SJSA1 (cell line): Measurements from ENCODE around the gene PKLR. TPM values are rescaled to one million over a fixed set of nuclear protein-coding genes. Genes with fewer than 3 reads are reported as not detected.
"Not testable (repeated sequence)": the region's sequence is repeated elsewhere in the genome, so short reads cannot be mapped to it uniquely, and the experiment has no call there.

Source experiments
- DNase-seq, 2 experiments: peaks; one replicate each; pipeline ENCODE4 v3.0.0-alpha.2; 2015 to 2020; ENCODE audit warnings: low spot score in 2 of 2, low read depth in 1 of 2
- H3K27ac ChIP-seq: fragments of 250-450 bp; sonication (Bioruptor Pico); 2 replicates; pipeline ENCODE4 v1.5.1; 2020; ENCODE audit warnings: mild to moderate bottlenecking, moderate library complexity
- H3K27me3 ChIP-seq: fragments of 250-450 bp; sonication (Bioruptor Pico); replicated peaks from 2 replicates; pipeline ENCODE4 v1.5.1; 2020; ENCODE audit warnings: mild to moderate bottlenecking, moderate library complexity
- H3K36me3 ChIP-seq: fragments of 250-450 bp; sonication (Bioruptor Pico); 2 replicates; pipeline ENCODE4 v1.5.1; 2020; ENCODE audit warnings: mild to moderate bottlenecking
- H3K4me1 ChIP-seq: fragments of 250-450 bp; sonication (Bioruptor Pico); replicated peaks from 2 replicates; pipeline ENCODE4 v1.6.1; 2021; ENCODE audit warnings: mild to moderate bottlenecking
- H3K4me3 ChIP-seq: fragments of 250-450 bp; sonication (Bioruptor Pico); 2 replicates; pipeline ENCODE4 v1.5.1; 2020; ENCODE audit warnings: mild to moderate bottlenecking
- H3K9me3 ChIP-seq: fragments of 250-450 bp; sonication (Bioruptor Pico); replicated peaks from 2 replicates; pipeline ENCODE4 v1.5.1; 2020; ENCODE audit warnings: mild to moderate bottlenecking
- total RNA-seq: library from RNA; depleted of rRNA; stranded (reverse); fragments of >200 nt; shearing (Covaris generic); gene quantifications from 2 replicates; pipeline ENCODE4 v1.2.3, GENCODE V29; 2014

PKLR gene
- total RNA-seq, 1 experiment from 2014 or later, result not detected

DNA sequence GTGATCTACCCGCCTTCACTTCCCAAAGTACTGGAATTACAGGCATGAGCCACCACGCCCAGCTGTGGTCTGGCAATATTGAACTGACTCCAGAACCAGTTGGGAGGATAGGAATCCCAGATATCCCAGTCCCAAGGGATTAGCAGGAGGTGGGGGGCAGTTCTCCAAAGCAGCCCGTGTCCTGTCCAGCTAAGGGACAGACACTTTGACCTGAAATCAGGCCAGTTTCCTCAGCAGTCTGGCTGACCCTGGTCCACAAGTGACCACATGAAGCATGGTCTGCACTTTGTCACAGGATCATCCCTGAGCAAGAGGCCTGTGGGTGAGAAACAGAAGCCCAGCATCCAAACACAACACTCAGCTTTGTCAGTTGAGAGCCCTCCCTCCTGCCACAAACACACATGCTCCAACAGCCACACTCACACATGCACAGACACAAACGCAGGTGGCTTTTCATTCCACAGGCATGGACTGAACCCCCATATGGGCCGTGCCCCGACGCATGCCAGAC, 4.7 kb upstream of the PKLR start:
- peaks cover 16% of the 10 kb centered on the region for H3K36me3 ChIP-seq
- H3K27me3 ChIP-seq, result no peaks in the 10 kb centered on the region
- H3K9me3 ChIP-seq, result no peaks in the 10 kb centered on the region
- DNase-seq, result no peak
- peaks cover 9% of the 10 kb centered on the region for H3K4me1 ChIP-seq
- H3K4me3 ChIP-seq, result no peak overlapping the region
- no peak overlapping the region for H3K27ac ChIP-seq

DNA sequence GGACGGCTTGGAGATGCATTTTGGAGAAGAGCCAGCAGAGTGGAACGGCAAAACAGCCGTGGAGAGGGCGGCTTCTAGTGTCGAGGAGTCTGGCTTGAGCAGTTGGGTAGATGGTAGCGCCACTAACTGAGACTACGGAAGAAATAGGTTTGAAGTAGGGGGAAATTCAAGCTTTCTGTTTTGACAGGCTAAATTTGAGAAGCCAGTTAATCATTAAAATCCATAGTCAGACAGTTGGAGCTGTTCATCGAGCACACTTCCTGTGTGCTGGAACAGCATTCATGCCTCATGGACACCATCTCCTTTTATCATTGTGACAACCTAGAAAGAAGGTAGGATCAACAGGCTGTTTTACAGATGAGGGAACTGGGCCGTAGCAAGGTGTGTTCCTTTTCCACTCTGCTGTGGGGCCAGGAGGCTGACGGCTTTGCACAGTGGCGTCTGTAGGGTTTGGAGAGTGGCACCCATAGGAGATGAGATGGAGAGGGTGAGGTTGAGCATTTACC, 3.4 kb upstream of the PKLR start:
- peaks cover 3% of the 10 kb centered on the region for H3K4me1 ChIP-seq
- no peaks in the 10 kb centered on the region for H3K9me3 ChIP-seq
- no peaks in the 10 kb centered on the region for H3K27me3 ChIP-seq
- peaks cover 4% of the 10 kb centered on the region for H3K36me3 ChIP-seq
- no peak overlapping the region for H3K4me3 ChIP-seq
- DNase-seq, result no peak
- H3K27ac ChIP-seq, result no peak overlapping the region

DNA sequence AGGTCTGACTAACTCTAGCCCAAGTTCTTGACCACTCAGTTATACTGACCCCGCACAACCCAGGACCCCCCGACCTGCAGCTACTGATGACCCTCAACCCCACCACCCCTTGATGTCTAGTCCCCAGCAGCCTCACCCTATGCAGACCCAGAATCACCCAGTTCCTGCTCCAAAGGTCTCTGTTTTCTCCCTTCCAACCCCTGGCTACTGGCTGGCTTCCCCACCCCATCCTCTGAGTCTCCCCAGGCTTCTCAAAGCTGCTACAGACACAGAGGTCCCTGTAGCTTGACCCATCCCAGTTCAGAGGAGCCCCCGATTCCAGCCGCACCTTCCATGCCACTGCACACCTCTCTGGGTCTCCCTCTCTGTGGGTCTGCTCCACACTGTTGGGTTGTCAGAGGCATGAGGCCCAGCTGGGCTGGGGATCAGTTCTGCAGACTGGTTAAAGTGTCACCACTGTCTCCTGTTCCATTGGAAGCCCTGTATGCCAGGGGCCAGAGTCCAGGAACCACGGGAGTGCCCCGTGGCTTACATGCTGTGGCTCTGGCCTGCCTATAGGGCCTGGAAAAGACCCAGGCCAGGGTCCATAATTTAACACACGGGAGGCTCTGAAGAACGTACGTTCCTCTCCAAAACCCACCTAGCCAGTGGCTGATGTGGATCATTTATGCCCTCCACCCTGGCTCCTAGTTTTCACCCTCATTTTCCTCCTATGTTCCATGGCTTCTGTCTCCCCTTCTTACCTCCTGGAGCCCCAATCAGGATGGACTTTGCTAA, 497 bp downstream of the PKLR start:
- Histone ChIP-seq H3K4me3 (no peak overlapping the region), H3K36me3 (no peaks in the 10 kb centered on the region), H3K27ac (no peak overlapping the region), H3K4me1 (no peaks in the 10 kb centered on the region), H3K9me3 (no peaks in the 10 kb centered on the region), H3K27me3 (0 out of 2 replicates have a peak, but pooled peaks cover under 1% of the 10 kb centered on the region)
- DNase-seq, result no peak

DNA sequence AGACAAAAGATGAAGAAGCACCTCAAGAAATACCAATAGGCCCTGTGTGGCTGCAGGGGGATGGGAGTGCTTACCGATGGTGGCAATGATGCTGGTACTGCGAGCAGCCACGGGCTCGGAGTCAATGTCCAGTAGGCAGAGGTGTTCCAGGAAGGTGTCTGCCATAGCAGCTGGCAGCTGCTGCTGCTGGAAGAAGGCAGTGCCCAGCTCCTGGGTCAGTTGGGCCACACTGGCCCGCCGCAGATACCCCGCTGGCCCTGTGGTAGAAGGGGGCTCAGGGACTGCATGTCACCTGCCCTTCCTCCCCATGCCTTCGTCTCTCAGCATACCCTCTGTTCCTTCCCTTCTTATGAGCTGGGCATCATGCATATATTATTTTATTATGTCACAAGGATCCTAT, 1.2 kb downstream of the PKLR start:
- Histone ChIP-seq H3K9me3 (no peaks in the 10 kb centered on the region), H3K4me1 (no peaks in the 10 kb centered on the region), H3K27ac (no peak overlapping the region), H3K4me3 (no peak overlapping the region), H3K36me3 (no peaks in the 10 kb centered on the region), H3K27me3 (0 out of 2 replicates have a peak, but pooled peaks cover 7% of the 10 kb centered on the region)
- no peak for DNase-seq

DNA sequence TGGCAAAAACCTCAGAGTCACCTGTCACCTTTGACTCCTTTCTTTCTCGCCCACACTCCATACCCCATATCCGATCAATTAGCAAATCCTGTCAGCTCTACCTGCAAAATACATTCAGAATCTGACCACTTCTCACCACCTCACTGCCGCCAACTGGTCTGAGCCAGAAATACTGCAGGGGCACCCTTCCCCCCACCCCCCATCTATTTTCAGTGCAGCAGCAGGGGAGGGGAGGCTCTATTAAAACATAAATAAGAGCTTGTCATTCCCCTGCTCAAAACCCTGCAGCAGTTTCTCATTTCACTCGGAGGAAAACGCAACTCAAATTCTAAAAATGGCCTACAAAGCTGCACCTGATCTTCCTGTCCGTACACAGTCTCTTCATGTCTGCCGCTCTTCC, 3.9 kb downstream of the PKLR start:
- H3K27me3 ChIP-seq, result peaks cover 20% of the 10 kb centered on the region; the same call in 1 of the 2 replicates
- no peaks in the 10 kb centered on the region for H3K9me3 ChIP-seq
- no peak for DNase-seq
- H3K27ac ChIP-seq, result no peak overlapping the region
- H3K4me1 ChIP-seq, result no peaks in the 10 kb centered on the region
- no peaks in the 10 kb centered on the region for H3K36me3 ChIP-seq
- H3K4me3 ChIP-seq, result no peak overlapping the region

DNA sequence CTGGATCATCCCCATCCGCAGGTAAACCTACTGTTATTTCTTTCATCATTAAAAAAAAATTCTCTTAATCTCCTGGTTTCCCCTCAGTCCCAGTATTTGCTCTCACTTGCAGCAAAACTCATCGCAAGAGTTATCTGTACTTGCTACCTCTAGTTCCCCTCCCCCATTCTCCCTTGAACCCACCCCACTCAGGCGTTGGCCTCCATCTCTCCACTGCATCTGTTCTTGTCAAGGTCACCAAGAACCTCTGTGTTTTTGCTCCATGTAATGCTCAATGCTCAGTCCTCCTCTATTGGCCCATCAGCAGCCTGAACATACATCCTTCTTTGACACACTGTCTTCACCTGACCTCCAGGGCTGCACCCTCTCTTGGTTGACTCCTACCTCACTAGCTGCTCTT, 4.6 kb downstream of the PKLR start:
- Histone ChIP-seq H3K4me3 (no peak overlapping the region), H3K27me3 (peaks cover 20% of the 10 kb centered on the region; the same call in 1 of the 2 replicates), H3K27ac (no peak overlapping the region), H3K9me3 (no peaks in the 10 kb centered on the region), H3K36me3 (no peaks in the 10 kb centered on the region), H3K4me1 (no peaks in the 10 kb centered on the region)
- no peak for DNase-seq

DNA sequence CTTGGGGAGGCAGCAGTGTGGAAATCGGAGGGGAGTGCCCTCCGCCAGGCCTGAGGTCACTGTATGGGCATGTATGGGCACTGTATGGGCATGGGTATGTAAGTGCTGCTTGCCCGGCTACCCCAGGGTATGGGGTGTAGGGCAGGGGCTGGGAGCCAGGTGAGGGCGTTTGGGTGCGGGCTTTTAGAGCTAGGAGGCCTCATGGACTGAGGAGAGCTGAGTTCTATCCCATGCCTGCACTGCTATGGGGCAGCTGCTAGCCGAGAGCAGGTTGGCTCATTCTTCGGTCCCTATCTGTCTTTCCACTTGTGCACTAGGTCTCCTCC, 5.3 kb downstream of the PKLR start:
- Histone ChIP-seq H3K4me3 (no peak overlapping the region), H3K4me1 (no peaks in the 10 kb centered on the region), H3K36me3 (no peaks in the 10 kb centered on the region), H3K27me3 (peaks cover 20% of the 10 kb centered on the region; the same call in 1 of the 2 replicates), H3K27ac (no peak overlapping the region), H3K9me3 (no peaks in the 10 kb centered on the region)
- DNase-seq, result no peak

DNA sequence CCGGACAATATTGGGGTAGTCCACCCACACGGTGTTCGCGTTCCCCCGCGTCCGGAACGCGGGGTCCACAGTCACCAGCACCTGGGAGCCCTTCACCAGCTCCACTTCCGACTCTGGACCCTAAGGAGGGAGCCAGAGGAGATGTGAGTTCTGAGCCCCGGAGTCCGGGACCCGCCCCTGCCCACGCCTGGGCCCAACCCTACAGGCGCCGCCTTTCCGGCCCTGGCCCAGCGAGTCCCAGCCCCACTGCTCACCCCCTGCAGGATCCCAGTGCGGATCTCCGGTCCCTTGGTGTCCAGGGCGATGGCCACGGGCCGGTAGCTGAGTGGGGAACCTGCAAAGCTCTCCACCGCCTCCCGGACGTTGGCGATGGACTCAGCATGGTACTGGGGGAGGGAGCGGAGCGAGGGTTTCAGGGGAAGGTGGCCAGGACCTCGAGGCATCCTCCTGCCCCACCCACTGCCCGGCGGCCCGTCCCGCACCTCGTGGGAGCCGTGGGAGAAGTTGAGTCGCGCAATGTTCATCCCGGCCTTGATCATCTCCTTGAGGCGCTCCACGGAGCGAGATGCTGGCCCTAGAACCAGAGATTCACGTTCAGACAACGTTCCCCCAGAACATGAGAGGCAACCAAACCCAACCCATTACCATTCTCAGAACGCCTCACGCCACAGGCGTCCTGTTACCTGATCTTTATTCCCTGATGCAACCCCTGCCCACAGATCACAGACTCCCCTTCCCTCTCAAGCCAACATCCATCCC, 5.9 kb downstream of the PKLR start:
- Histone ChIP-seq H3K4me1 (no peaks in the 10 kb centered on the region), H3K9me3 (no peaks in the 10 kb centered on the region), H3K36me3 (no peaks in the 10 kb centered on the region), H3K27me3 (peaks cover 20% of the 10 kb centered on the region; the same call in 1 of the 2 replicates), H3K4me3 (no peak overlapping the region), H3K27ac (no peak overlapping the region)
- no peak for DNase-seq

DNA sequence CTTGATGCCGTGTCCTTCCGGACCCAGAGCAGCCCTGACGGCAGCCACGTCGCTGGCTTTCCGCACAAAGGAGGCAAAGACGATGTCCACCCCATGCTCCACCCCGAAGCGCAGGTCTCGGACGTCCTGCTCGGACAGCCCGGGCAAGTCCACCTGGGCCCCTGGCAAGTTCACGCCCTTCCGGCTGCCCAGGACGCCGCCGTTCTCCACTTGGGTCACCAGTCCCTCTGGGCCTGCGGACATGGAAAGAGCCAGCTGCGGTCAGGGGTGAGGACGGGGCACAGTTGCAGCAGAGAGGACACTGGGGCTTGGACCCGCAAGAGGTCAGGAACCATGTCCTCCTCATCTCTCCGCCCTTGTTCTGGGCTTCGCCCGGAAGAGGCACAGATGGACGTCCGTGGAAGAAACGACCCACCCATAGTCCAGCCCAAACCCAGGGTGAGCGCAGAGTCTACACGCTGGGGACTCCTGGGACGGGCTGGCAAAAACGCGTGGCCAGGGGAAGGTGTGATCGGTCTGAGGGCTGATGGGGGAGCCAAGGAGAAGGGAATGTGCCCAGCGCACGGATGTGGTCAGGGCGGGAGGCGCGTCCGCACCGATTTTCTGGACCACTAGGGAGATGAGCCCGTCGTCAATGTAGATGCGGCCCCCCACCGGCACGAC, 6.6 kb downstream of the PKLR start:
- Histone ChIP-seq H3K27ac (no peak overlapping the region), H3K4me3 (no peak overlapping the region), H3K4me1 (no peaks in the 10 kb centered on the region), H3K36me3 (no peaks in the 10 kb centered on the region), H3K27me3 (peaks cover 20% of the 10 kb centered on the region; the same call in 1 of the 2 replicates), H3K9me3 (no peaks in the 10 kb centered on the region)
- DNase-seq, result no peak

DNA sequence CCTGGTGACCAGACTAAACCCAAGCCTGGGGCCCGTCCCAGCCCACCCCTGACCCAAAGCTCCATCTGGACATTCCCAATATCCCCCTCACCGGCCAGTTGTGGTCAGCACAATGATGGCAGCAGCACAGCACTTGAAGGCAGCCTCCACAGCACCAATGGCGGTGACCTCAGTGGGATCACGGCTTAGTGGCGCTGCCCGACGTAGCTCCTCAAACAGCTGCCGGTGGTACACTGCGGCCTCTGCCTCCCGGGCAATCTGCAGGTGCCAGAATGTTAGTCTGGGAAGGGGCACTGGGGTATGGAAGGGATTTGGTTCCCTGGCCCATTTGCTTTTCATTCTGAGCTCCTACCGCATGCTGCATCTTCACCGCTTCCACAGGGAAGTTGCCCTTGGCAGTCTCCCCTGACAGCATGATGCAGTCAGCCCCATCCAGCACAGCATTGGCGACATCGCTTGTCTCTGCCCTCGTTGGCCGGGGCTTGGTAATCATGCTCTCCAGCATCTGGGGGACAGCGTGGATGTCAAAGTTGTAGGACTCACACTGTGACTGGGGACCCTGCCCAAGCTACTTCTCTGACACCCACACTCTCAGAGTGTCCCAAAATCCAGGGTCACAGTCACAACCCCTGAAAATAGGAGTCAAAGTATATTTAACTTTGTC, 8.0 kb downstream of the PKLR start:
- DNase-seq, result no peak
- peaks cover 20% of the 10 kb centered on the region; the same call in 1 of the 2 replicates for H3K27me3 ChIP-seq
- H3K4me1 ChIP-seq, result no peaks in the 10 kb centered on the region
- H3K27ac ChIP-seq, result no peak overlapping the region
- H3K9me3 ChIP-seq, result no peaks in the 10 kb centered on the region
- no peaks in the 10 kb centered on the region for H3K36me3 ChIP-seq
- H3K4me3 ChIP-seq, result no peak overlapping the region

DNA sequence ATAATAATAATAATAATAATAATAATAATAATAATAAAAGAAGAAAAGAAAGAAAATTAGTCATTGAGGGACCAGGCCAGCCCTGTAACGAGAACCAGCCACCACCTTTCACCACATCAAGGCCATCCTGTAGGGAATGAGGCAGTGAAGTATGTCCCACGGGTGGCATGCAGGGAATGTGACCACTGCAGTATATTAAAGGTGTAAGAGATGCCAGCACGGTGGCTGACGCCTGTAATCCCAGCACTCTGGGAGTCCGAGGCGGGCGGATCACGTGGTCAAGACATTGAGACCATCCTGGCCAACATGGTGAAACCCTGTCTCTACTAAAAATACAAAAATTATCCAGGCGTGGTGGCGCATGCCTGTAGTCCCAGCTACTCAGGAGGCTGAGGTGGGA, 10.2 kb downstream of the PKLR start:
- DNase-seq, H3K27ac ChIP-seq, H3K36me3 ChIP-seq, H3K4me1 ChIP-seq, H3K9me3 ChIP-seq, H3K4me3 ChIP-seq: not testable (repeated sequence)
- H3K27me3 ChIP-seq, result peaks cover 20% of the 10 kb centered on the region; the same call in 1 of the 2 replicates

DNA sequence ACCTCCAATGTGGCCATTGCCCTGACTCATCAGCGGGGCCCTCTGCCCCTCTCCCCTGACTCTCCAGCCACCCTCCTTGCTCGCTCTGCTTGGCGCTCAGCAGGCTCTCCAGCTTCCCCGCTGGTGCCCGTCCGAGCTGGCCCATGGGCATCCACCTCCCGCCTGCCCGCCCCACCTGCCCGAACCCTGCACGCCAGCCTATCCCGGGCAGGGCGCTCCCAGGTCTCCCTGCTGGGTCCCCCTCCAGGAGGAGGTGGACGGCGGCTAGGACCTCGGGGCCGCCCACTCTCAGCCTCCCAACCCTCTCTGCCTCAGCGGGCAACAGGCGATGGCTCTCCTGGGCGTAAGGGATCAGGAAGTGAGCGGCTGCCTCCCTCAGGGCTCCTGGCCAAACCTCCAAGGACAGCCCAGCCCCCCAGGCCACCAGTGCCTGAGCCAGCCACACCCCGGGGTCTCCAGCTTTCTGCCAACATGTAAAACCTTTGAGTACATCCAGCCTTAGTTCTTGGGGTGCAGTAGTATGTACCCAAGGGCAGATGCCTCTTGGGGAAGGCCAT, 13.2 kb downstream of the PKLR start:
- H3K4me3 ChIP-seq, result no peak overlapping the region
- no peaks in the 10 kb centered on the region for H3K4me1 ChIP-seq
- H3K27ac ChIP-seq, result no peak overlapping the region
- no peak for DNase-seq
- no peaks in the 10 kb centered on the region for H3K36me3 ChIP-seq
- peaks cover 4% of the 10 kb centered on the region; the same call in 1 of the 2 replicates for H3K27me3 ChIP-seq
- H3K9me3 ChIP-seq, result no peaks in the 10 kb centered on the region

DNA sequence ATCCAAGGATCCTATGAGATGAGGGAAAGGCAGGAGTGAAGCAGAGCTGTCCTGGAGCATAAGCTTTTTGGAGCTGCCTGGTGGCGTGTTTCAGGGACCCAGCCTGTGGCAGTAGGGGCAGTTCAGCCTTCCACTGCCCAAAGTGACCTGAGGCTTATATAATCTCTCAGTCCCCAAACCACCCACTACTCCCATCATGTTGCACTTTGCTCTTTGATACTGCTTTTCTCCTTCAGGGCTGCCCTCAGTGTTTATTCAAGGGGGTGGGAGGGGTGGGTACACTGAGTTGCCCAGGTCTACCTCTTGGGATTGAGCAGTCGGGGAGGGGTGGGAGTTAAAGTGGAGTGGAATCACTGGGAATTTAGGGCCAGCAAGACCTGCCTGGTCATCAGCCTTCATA, 14.7 kb downstream of the PKLR start:
- Histone ChIP-seq H3K36me3 (no peaks in the 10 kb centered on the region), H3K9me3 (no peaks in the 10 kb centered on the region), H3K27ac (no peak overlapping the region), H3K4me1 (no peaks in the 10 kb centered on the region), H3K27me3 (no peaks in the 10 kb centered on the region), H3K4me3 (no peak overlapping the region)
- DNase-seq, result no peak
